GM21360 (cell line): ENCODE data around the gene SPATS2L.

Experiments used
- ATAC-seq: cut with Tn5 transposase; IDR thresholded peaks from one replicate; pipeline ENCODE4 v1.9.1; 2021; ENCODE audit warnings: mild to moderate bottlenecking, moderate library complexity; ENCODE audit not compliant: unreplicated experiment

The SPATS2L gene

DNA sequence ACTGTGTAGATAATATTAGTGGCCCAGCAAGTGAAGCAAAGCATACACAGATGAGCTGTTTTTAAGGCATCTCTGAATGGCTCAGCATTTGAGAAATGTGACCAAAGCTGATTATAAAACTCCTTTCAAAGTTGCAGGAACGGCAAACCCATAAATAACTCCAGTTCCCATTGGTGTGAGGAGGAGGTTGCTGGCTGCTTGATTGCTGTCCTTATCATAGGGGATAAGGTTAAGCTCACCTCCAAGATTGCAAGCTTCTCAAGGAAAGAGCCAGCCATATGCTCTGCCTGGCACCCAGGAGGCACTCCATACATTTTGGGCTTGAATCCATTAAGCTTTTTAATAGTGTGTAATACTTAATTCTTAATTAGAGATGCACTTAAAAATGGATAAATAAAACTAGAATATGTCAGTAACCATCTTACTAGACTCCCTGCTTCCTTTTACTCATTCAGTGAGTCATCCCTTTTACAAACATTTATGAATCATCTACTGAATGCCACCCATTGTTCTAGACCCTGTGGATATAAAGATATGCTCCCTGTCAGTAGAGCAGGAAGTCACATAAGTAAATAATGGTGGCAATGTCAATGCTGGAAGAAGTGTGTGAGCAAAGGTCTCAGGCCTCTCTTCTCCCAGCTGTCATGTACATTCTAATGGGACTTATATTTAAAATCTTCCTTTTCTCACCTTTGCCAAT lies 99.3 kb downstream of the SPATS2L start:
- no peak for ATAC-seq

DNA sequence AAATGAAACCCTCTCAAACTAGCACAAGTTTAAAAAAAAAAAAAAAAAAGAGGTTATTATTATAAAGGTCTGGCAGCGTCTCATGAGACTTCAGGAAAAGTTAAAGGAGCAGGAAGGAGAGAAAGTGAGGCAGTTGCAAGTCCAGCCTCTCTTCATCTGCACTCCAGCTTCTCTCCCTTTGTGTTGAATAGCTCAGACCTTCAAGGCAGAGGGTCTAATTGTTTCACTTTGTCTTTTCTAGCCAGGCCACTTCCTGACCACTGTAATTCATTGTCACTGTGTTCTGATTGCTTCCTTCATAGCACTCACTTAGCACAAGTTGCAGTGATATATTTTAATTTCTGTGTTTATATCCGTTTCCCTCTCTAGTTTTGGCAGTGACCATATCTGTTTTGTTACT lies 99.9 kb downstream of the SPATS2L start:
- ATAC-seq = no peak

DNA sequence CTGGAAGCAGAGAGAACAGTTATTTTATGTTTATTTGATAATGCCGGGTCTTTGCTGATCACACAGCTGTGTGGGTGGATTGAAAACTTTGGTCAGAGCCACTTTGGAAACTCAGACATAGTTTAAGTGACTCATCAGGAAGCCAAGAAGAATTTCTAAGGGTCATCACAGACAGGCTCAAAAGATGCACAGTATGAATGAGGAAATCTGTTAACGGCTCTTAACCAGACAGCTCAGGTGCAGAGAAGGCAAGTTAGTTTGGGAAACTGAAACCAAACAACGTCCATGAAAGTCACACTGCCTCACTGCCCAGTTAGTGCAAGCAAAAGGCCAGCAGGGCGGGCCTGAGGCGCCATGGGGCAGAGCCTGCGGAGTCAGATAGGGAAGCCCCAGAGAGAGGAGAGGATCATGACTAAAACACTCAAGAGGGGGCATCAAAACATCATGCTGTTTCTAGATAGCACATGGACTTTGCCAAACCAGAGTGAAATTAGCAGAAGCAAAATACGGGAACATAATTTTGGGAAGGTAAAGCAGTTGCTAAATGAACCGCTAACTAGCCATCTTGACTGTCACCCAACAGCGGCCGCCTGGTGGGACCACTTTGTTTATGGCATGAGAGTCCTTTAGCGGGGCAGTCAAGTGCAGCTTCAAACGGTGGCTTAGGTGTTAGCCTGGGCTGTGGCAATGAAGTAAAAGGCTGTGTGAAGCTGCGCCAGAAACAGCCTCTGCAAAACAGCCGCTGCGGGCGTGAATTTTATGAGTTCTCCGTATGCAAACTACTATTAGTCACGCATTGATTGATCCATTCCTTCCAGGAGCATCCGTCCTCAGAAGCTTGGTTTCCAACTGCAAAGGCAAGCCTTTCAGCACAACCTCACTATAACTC lies 102.2 kb downstream of the SPATS2L start:
- ATAC-seq = no peak

DNA sequence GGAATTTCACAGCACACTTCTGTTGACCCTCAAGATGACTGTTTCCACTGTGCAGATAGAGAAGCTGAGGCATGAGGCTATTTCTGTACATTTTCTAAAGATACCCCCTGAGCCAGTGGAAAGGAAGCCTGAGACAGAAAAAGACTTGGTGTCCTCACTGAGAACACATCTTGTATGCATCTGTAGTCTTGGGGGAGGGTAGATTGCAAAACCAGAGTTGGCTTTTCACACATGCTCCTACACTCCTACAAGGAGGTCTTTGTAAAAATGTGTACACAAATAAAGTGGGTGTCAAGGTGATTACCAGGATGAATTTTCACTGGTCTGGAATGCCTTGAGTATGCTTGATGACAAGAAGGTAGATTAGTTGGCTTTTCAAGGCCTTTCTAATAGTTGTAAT lies 105.3 kb downstream of the SPATS2L start:
- no peak for ATAC-seq

DNA sequence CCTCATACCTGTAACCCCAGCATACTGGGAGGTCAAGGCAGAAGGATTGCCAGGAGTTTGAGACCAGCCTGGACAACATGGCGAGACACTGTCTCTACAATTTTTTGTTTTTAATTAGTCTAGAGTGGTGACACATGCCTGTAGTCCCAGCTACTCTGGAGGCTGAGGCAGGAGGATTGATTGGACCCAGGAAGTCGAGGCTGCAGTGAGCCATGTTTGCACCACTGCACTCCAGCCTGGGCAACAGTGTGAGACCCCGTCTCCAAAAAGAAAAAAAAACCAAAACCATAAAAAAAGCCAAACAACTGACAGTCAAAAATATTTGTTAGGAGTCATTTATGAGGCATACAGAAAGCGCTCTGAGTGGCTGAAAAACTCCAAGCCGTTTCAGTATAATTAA lies 107.9 kb downstream of the SPATS2L start:
- ATAC-seq = no peak

DNA sequence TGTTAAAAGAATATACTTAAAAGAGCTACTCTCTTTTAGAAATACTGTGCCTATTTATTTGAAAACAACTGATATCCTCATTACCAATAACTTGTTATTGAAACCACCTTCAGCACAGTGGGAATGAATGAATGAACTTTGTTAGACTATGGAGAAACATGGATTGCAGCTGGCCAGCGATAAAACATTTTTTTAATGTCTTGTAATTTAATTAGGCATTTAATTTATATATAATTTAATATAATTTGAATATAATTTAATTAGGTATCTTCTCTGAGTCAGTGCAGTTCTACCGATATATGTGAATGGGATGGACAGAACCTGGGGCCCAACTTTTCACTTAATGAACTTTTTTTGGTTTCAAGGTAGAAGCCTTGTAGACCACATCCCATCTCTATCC lies 109.0 kb downstream of the SPATS2L start:
- ATAC-seq = no peak

DNA sequence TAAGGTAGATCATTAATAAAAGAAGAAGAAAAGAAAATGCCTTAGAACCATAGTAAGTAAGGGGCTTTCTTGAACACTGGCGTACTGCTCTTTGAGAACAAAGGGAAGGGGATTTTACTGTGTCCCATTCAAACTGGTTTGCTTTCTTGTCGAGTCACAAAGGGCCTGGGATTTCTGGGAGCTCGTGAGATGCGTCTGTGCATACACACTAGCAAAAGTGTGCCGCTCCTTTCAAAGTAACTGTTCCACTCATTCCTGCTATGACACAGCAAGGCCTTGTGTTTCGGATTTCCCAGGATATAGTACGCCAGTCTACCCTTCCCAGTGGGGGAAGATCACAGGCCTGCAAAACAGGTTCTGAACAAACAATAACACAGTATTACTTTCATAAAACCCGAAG lies 110.4 kb downstream of the SPATS2L start:
- ATAC-seq = no peak

DNA sequence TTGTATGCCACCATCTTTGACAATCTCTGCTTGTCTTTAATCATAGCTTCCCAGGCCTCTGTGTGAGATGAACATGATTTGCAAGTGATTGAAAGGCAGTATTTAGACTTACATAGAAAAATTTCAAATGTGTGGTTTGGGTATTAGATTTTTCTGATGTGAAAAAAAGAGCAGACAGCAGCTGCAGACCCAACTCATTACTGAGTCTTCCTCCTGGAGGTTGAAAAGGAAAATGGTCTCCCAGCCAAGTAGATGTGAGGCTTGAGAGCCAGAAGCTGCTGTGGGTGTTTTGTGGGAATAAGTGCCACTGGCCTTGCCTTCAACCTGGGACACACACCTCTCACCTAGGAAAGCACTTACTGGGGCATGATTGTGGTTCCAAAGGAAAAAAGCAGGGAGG lies 110.9 kb downstream of the SPATS2L start:
- ATAC-seq = no peak

DNA sequence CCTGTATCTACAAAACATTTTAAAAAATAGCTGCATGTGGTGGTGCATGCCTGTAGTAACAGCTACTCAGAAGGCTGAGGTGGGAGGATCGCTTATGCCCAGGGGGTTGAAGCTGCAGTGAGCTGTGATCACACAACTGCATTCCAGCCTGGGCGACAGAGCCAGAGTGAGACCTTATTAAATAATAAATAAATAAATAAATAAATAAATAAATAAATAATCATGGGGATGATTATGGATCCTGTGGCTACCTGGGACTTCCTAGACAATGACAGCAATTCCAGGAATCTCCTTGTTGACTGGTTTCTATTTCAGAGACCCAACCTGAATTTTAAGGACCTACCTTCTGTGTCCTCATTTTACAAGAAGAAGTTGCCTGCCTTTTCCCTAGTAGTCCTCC lies 111.9 kb downstream of the SPATS2L start:
- ATAC-seq = no peak

DNA sequence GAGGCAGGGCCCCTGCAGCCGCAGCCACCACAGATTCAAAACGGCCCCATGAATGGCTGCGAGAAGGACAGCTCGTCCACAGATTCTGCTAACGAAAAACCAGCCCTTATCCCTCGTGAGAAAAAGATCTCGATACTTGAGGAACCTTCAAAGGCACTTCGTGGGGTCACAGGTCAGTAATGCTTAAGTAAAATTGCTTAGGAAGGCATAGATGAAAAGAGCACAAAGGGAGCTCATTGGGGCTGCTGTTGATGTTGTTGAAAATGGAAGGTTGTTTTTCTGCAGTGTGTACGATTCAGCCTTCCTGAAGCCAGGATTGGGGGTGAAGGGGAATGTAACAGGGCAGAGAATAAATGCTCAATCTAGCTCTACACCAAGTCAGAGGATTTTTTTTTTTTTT lies 112.8 kb downstream of the SPATS2L start:
- ATAC-seq = no peak

DNA sequence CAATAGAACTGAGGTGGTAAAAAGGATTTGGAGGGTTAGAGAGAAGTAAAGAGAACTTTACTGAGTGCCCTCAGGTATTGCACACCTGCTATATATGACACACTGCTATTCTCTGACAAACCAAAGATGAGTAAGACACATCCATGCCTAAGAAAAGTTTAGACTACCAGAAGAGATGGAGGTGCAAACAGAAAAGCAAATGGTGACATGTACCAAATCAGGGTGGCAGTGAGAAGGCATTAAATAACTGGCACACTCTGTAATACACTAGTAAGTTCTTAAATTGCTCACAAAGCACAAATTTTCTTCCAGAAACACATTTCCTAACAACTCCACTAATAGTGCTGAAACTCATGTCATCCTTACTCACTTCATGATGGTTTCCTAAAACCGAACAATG lies 114.8 kb downstream of the SPATS2L start:
- no peak for ATAC-seq

DNA sequence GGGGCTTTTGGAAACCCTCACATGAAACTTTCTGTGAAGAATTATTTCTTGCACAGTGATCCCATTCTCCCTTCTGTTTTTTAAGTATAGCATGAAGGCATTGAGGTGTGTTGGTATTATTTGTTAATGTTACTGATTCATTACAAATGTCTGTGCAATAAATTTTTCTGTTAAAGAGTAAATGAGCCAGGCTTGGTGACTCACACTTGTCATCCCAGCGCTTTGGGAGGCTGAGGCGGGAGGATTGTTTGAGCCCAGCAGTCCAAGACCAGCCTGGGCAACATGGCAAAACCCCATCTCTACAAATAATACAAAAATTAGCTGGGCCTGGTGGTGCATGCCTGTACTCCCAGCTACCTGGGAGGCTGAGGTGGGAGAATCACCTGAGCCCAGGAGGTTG lies 115.6 kb downstream of the SPATS2L start:
- no peak for ATAC-seq

DNA sequence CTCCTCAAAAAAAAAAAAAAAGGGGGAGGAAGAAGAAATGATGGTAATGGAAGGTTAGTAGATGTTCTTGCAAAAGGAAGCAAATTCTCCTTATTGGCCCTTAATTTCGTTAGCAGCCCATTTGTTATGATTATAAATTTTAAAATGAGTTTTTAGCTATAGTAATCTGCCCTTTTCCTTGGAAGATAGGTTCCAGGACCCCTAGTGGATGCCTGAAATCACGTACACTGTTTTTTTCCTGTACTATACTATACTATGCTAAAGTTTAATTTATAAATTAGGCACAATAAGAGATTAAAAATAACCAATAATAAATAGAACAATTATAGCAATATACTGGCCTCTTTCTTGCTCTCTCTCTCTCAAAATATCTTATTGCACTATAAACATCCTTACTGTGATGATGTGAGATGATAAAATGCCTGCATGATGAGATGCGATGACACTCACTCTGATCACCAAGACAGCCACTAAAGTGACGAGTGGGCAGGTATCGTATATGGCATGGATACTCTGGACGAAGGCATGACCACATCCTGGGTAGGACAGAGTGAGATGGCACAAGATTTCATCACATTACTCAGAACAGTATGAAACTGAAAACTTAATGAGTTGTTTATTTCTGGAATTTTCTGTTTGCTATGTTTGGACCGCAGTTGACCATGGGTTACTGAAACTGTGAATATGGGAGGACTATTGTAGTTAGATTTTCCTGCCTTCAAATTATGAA lies 116.2 kb downstream of the SPATS2L start:
- ATAC-seq = no peak

DNA sequence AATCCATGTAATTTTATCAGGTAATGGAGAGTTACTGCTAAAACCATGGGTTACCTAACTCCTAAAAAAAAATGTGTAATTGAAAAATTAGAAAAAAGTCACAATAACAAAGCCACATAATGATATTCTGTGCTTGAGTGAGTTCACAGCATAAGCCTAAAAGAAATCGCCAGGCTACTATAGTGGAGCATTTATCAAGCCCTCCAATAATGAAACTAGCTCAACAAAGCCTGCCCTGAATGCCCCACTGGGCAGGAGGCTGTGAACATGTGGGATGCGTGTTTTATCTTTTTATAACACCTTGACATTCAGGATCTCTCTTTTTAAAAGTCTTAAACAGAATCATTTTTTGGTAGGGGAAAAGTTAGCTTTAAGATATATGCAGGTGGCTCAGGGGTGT lies 117.0 kb downstream of the SPATS2L start:
- no peak for ATAC-seq

DNA sequence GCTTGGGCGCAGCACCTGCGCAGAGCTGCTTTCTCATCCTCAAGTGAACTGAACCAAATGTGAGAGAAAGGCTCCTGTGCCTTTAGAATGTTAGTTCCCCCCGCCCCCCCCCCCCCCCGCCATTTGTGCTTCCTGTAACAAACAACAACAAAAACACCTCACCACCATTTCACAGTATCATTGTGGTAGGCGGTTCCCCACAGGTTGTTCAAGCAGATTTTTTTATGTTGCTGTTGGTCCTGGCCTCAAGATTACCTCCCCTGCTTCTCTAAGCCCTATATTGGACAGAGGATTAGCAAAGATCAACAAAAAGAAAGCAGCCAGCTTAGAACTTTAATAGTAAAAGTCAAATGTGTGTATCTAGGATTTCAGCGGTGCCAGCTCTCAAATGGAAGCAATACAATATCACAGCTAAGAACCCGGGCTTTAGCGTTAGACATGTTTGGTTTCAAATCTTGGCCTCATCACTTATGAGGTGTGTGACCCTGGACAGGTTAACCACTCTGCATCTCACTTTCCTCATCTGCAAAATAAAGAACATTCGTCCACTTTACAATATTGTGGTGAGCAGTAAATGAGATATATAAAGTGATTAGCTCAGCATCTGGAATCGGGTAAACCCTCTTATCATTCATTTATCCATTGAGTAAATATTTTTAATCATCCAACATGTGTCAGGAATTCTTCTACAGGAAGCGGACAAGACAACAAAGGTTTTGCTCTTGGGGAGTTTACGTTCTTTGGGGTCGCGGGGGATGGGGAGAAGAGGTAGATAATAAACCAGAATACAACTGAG lies 118.7 kb downstream of the SPATS2L start:
- ATAC-seq = no peak

DNA sequence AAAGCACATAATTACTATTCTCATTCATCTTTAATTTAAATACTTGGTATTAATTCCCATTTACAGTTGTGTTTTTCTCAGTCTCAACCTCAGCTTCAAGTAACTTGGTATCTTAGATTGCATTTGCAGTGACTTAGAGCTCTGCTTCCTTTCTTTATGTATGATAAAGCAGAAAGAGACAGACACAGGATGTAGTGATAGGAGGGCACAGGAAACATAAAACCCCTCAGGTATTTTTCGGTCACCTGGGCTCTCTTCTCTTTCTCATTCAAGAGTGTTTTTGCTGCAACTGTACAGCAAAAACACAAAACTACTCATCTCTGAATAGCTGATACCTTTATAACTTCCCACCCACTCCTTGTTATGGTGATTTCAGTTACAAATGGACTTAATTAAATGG lies 120.3 kb downstream of the SPATS2L start:
- no peak for ATAC-seq

DNA sequence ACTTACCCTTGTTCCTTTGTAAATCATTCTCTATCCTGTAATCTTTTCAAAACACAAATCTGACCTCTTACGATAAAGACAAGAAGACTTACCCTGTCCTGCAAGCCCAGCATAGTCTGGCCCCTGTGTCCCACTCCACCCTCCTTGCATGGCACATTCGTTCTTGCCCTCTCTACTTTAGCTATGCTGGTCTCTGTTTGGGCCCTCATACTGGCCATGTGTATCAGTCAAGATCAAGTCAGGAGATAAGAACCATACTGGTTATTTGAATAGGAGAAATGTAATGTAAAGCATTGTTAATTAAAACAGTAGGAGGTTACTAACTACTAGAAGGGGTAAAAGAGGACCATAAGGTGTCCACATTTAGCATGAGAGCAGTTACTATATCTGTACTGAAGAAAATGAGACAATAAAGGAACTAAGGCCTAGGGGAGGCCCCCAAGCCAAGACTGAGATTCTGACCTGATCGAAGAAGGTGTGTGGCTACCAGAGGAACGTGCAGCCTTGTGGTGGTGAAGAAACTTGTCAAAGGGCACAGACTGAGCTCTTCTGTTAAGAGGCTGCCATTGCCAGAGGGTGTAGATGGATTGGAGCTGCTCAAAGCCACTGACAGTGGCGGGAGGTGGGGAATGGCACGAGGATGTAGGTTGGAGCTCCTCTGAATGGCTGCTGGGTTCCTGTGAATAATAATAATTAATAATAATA lies 122.6 kb downstream of the SPATS2L start:
- peak; percentile 65 for ATAC-seq

DNA sequence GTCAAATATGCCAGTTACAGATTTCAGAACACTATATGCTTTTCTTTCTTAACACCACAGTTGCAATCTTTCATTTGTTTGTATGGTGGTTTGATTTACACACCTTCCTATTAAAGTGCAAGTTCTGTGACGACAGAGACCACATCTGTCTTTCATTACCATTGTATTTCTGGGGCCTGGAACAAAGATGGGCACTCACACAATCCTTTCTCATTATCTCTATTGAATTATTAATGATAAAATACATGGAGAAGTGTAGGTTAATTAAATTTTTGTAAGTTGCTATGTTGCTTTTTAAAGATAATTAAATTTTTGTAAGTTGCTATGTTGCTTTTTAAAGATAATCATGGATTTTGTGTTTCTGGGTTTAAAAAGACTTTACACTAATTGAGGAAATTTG lies 123.5 kb downstream of the SPATS2L start:
- ATAC-seq = no peak

DNA sequence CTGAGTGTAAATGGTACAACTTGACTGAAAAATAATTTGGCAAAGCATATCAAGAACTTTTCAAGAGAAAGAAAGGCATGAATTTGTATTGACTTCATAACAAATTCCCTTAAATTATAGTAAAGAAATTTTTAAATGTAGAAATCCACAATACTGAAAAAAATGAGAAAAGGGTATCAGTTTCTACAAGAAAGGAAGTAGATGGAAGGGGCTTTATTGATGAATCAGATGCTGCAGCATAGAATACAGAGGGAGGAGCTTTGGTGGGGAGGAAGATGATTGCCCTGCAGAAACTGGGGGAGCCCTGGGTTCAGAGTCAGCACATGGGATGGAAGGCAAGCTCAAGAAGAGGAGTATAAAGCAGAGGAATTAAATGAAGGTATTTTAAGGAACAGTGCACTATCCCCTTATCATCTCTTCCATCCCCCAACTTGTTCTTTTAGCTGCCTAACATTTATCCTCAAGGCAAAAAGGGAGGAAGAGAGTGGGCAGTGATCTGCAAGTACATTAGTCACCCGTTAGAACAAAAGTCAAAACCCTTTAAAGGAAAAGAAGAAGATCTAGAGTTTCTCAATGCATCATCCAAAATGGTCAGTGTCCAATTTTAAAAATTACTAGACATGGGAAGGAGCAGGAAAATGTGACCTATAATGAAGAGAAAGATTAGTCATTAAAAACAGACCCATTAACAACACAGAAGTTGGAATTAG lies 125.7 kb downstream of the SPATS2L start:
- ATAC-seq = no peak

DNA sequence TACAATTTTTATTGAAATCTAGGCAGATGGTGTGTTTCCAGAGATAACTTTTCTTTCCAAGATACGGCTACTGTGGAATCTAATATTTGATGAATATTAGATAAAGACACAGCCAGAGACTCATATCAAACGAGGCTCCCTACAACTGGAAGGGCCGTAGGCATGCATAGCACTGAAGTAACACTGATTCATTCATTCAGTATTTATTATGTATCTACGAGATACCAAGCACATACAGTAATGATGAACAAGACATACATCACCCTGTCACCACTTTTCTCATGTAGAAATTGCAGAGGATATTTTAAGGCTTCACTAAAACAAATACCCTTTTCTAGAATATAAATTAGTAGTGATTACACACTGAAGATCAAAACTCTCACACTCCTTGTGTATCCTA lies 128.9 kb downstream of the SPATS2L start:
- no peak for ATAC-seq
